Medulla oblongata (tissue), 1 donor: ENCODE data around the gene STAU1.
A peak's percentile ranks its signal among the peaks of the same experiment; 100 is the strongest.
"Not testable (repeated sequence)": the region's sequence is repeated elsewhere in the genome, so short reads cannot be mapped to it uniquely, and the experiment has no call there.

Experiments
- DNase-seq: peaks from one replicate; pipeline ENCODE4 v3.0.0-alpha.2; 2015; ENCODE audit errors: extremely low spot score

Gene STAU1

GRCh38 chr20:49187851-49188641, at the start of gene STAU1:
STAU1 (minus strand) TSS chr20:49188334; CDS start chr20:49166201, 22,133 bp downstream.
- peak; percentile 97 for DNase-seq

GRCh38 chr20:49237531-49237930, 49.4 kb upstream of the STAU1 start:
- DNase-seq = no peak

DNA sequence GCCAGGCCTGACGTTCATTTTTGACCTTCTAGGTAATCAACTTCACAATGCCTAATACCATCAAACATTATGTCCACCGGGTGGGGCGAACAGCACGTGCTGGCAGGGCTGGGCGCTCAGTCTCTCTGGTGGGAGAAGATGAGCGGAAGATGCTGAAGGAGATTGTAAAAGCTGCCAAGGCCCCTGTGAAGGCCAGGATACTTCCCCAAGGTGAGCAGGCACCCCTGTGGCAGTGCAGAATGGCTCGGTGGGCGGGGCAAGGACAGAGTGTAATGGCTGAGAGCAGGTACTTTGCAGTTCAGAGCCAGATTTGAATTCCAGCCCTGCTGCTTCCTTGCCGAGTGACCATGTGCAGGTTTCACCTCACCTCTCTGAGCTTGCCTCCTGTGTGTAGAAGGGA, 48.2 kb upstream of the STAU1 start:
- no peak for DNase-seq

DNA sequence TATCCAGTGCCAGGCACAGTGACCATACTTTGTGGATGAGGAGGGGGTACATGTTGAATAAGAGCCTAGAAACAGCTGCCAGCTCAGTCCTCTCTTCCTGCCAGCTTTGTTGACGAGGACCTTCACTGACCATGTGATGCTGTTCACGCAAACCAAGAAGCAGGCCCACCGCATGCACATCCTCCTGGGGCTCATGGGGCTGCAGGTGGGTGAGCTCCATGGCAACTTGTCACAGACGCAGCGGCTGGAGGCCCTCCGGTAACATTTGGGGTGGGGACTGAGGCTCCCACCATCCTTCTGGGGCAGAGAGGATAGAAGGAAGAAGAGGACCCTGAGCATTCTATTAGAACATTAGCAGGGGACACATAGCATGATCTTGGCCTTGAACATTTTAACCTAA, 46.7 kb upstream of the STAU1 start:
- no peak for DNase-seq

DNA sequence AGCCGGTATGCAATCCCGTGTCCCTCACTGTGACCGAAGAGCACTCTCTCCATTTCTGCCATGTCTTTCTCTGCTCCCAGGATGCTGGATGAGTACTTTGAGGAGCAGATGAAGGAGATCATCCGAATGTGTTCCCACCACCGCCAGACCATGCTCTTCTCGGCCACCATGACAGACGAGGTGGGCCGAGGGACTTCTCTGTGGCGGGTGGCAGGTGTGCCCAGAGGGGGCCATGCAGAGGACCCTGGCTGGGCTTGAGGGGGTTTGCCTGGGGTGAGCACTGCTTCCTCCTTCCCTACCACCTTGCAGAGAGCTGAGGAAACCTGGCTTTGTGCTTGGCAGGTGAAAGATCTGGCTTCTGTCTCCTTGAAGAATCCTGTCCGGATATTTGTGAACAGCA, 45.1 kb upstream of the STAU1 start:
- no peak for DNase-seq

GRCh38 chr20:49231471-49231870, 43.3 kb upstream of the STAU1 start:
- no peak for DNase-seq

- DNase-seq = peak; percentile 43
Observed at GRCh38 chr20:49230561-49231133, 42.5 kb upstream of the STAU1 start.

DNA sequence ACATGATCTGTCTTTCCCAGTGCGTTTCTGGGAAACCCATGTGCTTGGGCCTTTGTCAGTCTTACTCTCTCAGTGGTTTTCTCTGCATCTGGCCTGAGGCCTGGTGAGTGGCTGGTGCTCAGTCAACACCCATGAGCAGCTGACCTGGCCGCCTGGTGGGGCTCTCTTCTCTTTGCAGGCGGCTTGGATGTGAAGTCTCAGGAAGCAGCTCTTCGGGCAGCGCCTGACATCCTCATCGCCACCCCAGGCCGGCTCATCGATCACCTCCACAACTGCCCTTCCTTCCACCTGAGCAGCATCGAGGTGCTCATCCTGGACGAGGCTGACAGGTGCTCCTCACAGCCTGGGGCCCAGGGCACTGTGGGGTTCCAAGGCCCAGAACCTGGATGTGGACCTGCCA, 41.9 kb upstream of the STAU1 start:
- no peak for DNase-seq

DNA sequence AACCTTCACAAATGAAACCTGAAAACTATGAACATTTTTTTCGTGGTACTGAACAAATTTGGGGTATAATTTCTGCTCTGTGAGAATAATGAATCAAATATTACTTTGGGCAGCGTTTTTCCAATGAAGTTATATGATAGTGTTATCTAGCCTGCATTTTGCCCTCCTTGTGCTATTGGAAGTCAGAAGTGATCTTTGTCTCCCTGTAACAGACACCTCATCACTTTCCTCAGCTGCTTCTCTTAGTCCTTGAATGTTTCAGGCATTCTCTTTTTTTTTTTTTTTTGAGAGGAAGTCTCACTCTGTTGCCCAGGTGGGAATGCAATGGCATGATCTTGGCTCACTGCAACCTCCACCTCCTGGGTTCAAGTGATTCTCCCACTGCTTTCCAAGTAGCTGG, 41.2 kb upstream of the STAU1 start:
- no peak for DNase-seq

GRCh38 chr20:49228676-49229075, 40.5 kb upstream of the STAU1 start:
- DNase-seq = no peak

DNA sequence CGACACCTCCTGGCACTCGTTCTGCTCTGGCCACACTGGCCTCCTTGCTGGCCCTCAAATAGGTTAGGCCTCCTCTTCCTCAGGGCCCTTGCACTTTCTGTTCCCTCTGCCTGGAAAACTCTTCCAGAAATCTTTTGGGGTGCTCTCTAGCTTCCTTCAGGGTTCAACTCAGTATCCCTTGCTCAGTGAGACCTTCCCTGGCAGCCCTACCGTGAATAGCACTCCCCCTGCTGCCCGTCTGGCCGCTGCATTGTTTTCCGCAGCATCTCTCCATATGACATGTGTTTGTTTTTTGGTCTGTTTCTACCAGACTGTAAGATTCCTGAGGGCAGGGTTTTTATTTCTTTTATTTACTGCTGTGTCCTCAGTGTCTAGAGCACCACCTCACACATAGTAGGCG, 37.8 kb upstream of the STAU1 start:
- DNase-seq = no peak

DNA sequence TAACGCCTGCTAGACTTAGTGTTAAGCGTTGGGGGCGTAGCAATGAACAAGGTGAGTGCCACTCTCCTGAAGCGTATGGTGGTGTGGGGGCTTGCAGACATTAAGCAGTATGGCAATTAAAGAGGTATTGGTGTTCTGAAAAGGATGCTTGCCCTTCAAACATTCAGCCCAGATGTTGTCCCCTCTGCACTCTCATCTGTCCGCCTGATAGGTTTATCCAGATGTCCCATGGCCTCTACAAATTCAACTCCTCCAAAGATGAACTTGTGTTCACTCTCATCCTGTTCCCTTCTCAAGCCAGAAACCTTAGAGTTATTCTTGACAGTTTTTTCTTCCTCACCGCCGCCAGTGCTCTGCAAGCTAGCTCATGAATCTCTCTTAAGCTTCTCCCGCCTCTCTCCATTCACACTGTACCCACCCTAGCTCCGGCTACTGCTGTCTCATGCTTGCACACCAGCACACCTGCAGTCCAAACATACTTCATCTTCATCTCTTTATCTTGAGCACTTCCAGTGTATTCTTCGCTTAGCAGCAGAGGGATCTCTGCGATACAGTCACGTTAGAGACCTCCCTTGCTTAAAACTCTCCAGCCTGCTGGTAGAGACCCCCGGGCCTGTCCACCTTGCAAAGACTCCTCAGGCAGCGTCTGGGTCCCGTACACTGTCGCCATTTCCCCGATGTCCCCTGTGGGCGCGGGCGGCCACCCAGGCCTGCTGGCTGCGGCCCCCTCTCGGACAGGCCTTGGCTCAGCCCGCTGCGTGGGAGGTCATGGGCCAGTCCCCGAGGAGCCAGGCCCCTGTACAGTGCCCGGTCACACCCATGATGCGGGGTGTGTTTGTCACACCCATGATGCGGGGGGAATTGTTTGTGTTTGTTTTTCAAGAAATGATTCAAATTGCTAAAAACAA, 32.0 kb upstream of the STAU1 start:
- no peak for DNase-seq

DNA sequence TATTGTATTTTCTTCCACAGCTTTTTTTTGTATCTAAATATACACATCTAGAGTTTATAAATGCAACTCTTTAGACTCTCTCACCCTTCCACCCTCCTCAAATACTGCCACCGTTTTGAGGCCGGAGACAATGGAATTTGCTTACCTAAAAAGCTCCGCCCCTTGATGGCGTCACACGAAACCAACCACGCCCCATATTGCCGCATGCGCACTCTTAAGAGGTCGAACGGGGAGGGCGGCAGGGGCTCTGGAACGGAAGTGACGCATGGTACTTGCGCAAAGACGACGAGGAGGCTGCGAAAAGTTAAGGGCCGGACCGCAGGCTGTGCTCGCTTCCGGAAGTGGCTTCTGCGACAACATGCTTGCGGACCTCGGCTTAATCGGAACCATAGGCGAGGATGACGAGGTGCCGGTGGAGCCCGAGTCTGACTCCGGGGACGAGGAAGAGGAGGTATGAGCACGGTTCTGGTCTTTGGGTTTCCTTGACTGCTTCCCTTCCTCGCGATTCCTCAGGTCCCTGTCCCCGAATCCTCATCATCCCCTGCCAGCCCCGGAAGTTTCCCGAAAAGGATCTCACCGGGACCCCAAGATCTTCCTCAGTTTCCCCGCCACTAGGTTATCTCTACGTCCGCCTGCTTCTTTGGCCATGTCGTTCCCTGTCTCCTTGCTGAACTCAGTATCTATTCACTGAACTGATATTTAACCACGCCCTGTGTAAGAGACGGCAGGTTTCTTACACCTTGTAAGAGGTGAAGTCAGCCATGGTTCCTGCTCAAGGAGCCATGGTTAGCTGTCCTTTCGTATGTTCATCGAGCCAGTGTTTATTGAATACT, 31.2 kb upstream of the STAU1 start, which contains the start of gene DDX27:
Gene DDX27, plus strand, starts transcription at position 326 of the 833 bp plus-strand sequence. Its CDS starts 33 bp downstream, at position 359.
- peak; percentile 100 for DNase-seq

- DNase-seq = not testable (repeated sequence)
Observed at GRCh38 chr20:49218739-49219090, 30.6 kb upstream of the STAU1 start.

GRCh38 chr20:49216991-49217578, 29.0 kb upstream of the STAU1 start:
- peak; percentile 97 for DNase-seq

DNA sequence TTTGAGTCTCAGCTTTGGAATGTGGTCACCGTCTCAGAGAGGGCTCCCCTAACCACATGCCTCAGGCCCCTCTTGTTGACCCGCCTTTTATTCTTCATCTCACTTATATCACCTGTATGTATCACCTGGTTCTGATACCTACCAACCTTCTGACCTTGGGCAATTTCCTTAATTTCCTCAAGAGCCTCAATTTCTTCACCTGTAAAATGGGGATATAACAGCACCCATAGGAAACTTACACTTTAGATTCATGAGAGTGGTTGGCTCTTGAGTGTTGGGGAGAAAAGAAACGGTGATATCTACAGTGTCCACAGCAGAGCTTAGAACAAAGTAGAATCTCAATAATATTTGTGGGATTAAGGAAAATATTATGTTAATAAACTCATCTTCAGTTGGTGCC, 27.1 kb upstream of the STAU1 start:
- no peak for DNase-seq

DNA sequence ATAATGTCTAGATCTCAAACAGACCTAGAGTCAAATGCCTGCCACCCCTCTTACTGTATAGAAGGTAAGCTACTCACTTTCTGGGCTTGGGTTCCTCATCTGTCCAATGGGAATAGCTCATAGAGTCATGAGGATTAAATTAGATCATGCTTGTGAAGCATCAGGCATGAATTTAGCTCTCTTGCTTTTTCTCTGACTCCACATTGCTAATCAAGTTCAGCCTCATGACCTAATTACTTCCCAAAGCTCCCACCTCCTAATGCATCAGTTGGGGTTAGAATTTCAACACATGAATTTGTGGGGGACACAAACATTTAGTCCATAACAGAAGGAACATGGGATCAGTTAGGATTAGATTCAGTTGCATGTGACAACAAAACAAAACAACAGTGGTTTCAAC, 26.4 kb upstream of the STAU1 start:
- no peak for DNase-seq

- no peak for DNase-seq
Observed at GRCh38 chr20:49210757-49211110, 22.6 kb upstream of the STAU1 start.

DNA sequence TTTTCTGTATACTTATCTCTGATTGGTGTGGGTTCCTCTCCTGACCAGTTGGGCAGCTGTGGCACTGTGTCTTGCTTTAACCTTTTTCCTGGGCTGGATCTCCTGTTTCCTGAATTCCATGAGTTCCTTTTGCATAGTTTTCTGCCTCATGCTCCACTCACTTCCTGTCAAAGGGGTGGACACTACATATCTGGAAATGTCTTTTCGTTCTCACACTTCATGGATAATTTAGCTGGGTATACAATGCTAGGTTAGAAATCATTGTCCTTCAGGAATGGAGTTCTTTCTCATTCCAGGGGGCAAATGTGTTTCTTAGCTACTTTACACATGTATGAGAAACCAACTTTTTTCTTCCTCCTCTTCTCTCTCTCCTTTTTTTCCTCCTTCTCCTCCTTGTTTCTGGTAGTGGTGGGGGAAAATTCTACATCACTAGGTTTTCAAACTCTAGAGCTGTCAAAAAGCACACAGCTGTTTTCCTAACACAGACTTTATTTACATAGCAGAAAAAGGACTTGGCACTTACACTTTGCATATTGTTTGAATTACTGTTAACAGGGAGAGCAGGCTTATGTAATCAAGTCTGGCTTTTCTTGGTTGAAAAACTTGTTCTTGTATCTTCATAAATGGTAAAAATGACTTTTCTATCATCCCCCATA, 22.1 kb upstream of the STAU1 start:
- no peak for DNase-seq

GRCh38 chr20:49207076-49207475, 18.9 kb upstream of the STAU1 start:
- no peak for DNase-seq

GRCh38 chr20:49203746-49204145, 15.6 kb upstream of the STAU1 start:
- DNase-seq = no peak
